GM13977 (cell line): ENCODE results near the gene GCG.

ENCODE experiments used
- DNase-seq: peaks from one replicate; pipeline ENCODE4 v3.0.0; 2012; ENCODE audit warnings: low spot score
- CTCF ChIP-seq: IDR thresholded peaks from 2 replicates; pipeline ENCODE4 v1.5.1; 2012; ENCODE audit warnings: mild to moderate bottlenecking, control low read depth; ENCODE audit not compliant: insufficient read depth; ENCODE audit errors: extremely low read depth, missing control alignments
- in situ Hi-C: fragments of 300-500 bp; cut with MboI; formaldehyde crosslinking; loops from one replicate; pipeline ENCODE4 v1.12.0; 2022; ENCODE audit warnings: low sequenced_read_pairs, low pct_unique_long_range_greater_than_20kb, mixed read lengths, inconsistent platforms; ENCODE audit not compliant: unreplicated experiment

GCG gene

GRCh38 chr2:162156149-162156548 lies 4.1 kb upstream of the GCG start:
- in situ Hi-C loops = no loop called here
- DNase-seq = no peak
- no peak for TF ChIP-seq CTCF

- in situ Hi-C loops = no loop called here
- no peak for DNase-seq
- TF ChIP-seq CTCF = no peak
These were observed 3.0 kb upstream of the GCG start for GRCh38 chr2:162155093-162155492.

- peak; percentile 82 for TF ChIP-seq CTCF
- in situ Hi-C loops = no loop called here
- peak; percentile 47 for DNase-seq
These were observed 1.7 kb upstream of the GCG start for GRCh38 chr2:162153608-162154224.

- in situ Hi-C loops = no loop called here
- DNase-seq = no peak
- no peak for TF ChIP-seq CTCF
These were observed 2.1 kb downstream of the GCG start for GRCh38 chr2:162149940-162150339.

GRCh38 chr2:162149466-162149865 lies 2.6 kb downstream of the GCG start:
- no peak for DNase-seq
- in situ Hi-C loops = no loop called here
- no peak for TF ChIP-seq CTCF

GRCh38 chr2:162148956-162149355 lies 3.1 kb downstream of the GCG start:
- in situ Hi-C loops = no loop called here
- DNase-seq = no peak
- TF ChIP-seq CTCF = no peak

- in situ Hi-C loops = no loop called here
These were observed 8.1 kb downstream of the GCG start for GRCh38 chr2:162143969-162144368.

More at GRCh38 chr2:162143969-162144368, 8.1 kb downstream of the GCG start:
- no peak for DNase-seq
- TF ChIP-seq CTCF = no peak
